Activated B cell treated with CpG ODN at 0.5 μM for 24 hours (primary cell): ENCODE results near the gene FAM3A. TPM values are rescaled to one million over a fixed set of nuclear protein-coding genes. Genes with fewer than 3 reads are reported as not detected.

Experiments
- ATAC-seq: fragments of 200-7000 bp; cut with Tn5 transposase; one replicate; pipeline ENCODE4 v1.10.0; 2021; ENCODE audit warnings: low read depth, mild to moderate bottlenecking, moderate library complexity
- CTCF ChIA-PET: fragments of 350-600 bp; sonication (Branson Sonifier 250); formaldehyde crosslinking; loops from one replicate; lab custom pipeline; 2021; ENCODE audit warnings: antibody characterized with exemption; lab: Charles Lee
- POLR2A ChIA-PET: fragments of 350-600 bp; sonication (Branson Sonifier 250); formaldehyde crosslinking; loops from one replicate; lab custom pipeline; 2021; ENCODE audit warnings: antibody characterized with exemption; lab: Charles Lee
- DNase-seq: peaks from one replicate; pipeline ENCODE4 v3.0.0; 2022
- H3K27ac Mint-ChIP-seq: one replicate; pipeline ENCODE4 v1.8.0; 2020; ENCODE audit warnings: mixed read lengths
- H3K27me3 Mint-ChIP-seq: one replicate; pipeline ENCODE4 v1.8.0; 2021; ENCODE audit warnings: mixed read lengths
- H3K36me3 Mint-ChIP-seq: one replicate; pipeline ENCODE4 v1.8.0; 2021; ENCODE audit warnings: low read depth, mixed read lengths
- H3K4me1 Mint-ChIP-seq: one replicate; pipeline ENCODE4 v1.8.0; 2021; ENCODE audit warnings: mixed read lengths
- H3K4me3 Mint-ChIP-seq: one replicate; pipeline ENCODE4 v1.8.0; 2020; ENCODE audit warnings: mild to moderate bottlenecking, mixed read lengths
- H3K9me3 Mint-ChIP-seq: one replicate; pipeline ENCODE4 v1.8.0; 2020; ENCODE audit warnings: mixed read lengths
- CTCF ChIP-seq: fragments of 200-600 bp; IDR thresholded peaks from one replicate; pipeline ENCODE4 v1.8.0; 2022; ENCODE audit warnings: antibody characterized with exemption, mild to moderate bottlenecking
- intact Hi-C: fragments of 100-400 bp; cut with micrococcal nuclease; formaldehyde crosslinking; loops from one replicate; pipeline ENCODE4 v1.15.1; 2024
- total RNA-seq: library from RNA; stranded (reverse); gene quantifications from 2 replicates; pipeline ENCODE4 v1.2.3, GENCODE V29; 2022

FAM3A gene
- total RNA-seq, 1 donor from 2014 or later, result 36.1 TPM

GRCh38 chrX:154539077-154539476 is 23.0 kb upstream of the FAM3A start:
- no peaks in the 10 kb centered on the region for H3K9me3 Mint-ChIP-seq

GRCh38 chrX:154535892-154536291 is 19.9 kb upstream of the FAM3A start:
- H3K4me1 Mint-ChIP-seq, result peaks cover 3% of the 10 kb centered on the region
- ChIA-PET POLR2A (no interaction called here), CTCF (interaction anchor here (1.5 kb wide), 1 partner anchor 163 kb away, joined by 8 read pairs; no protein-coding TSS in a partner anchor)
- no peaks in the 10 kb centered on the region for H3K9me3 Mint-ChIP-seq
- no peak overlapping the region for H3K27ac Mint-ChIP-seq
- no peaks in the 10 kb centered on the region for H3K27me3 Mint-ChIP-seq
- H3K36me3 Mint-ChIP-seq, result peaks cover 39% of the 10 kb centered on the region
- intact Hi-C loops, result loop anchor here (2.0 kb wide), 3 partner anchors 219 to 569 kb away; no protein-coding TSS in a partner anchor
- DNase-seq, result no peak
- no peak for ATAC-seq
- H3K4me3 Mint-ChIP-seq, result no peak overlapping the region
- no peak for TF ChIP-seq CTCF

More at GRCh38 chrX:154539077-154539476, 23.0 kb upstream of the FAM3A start:
- intact Hi-C loops, result no loop called here
- DNase-seq (no peak), ATAC-seq (no peak)
- H3K27me3 Mint-ChIP-seq, result no peaks in the 10 kb centered on the region
- H3K36me3 Mint-ChIP-seq, result peaks cover 21% of the 10 kb centered on the region
- H3K27ac Mint-ChIP-seq, result no peak overlapping the region
- ChIA-PET CTCF (no interaction called here), POLR2A (no interaction called here)
- TF ChIP-seq CTCF, result no peak
- no peak overlapping the region for H3K4me3 Mint-ChIP-seq
- H3K4me1 Mint-ChIP-seq, result peaks cover 22% of the 10 kb centered on the region

DNA sequence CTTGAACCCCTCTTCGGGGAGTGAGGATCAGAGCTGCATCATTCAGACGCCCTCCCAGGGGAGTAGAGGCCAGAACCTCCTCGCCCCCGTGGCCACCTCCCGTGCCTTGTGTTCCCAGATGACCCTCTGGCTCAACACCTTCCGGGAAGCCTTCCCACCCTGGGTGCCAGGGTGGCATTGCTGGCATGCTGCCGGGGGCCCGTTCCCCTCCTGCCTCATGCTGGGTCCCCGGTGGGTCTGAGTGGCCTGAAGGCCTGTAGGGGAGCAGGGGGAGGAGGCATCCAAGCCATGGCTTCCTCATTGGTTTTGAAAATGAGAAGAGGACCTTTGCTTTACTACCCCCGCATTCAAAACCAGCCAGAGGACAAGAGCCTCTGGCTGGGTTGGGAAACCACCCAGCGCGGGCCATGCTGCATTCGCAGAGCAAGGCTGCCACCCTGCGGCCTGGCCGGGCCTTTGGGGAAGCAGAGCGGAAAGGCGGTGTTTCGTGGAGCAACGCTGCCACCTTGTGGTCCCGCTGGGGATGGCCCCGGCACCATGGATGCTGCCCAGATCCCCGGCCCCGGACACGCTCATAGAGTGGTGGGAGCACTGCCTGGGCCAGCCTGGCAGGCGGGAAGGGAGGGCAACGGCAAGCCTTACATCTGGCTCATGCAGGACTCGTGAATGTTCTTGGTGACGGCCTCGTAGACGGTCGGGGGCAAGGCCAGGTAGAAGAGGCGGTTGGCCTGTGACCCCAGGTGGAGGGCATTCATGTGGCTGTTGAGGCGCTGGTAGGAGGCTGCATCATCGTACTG is 18.7 kb upstream of the FAM3A start:
- peak; percentile 30 for TF ChIP-seq CTCF
- ChIA-PET POLR2A (interaction anchor here (1.8 kb wide), 1 partner anchor 137 kb away, joined by 5 read pairs; no protein-coding TSS in a partner anchor), CTCF (interaction anchor here (0.9 kb wide), 1 partner anchor 8 kb away, joined by 4 read pairs; no protein-coding TSS in a partner anchor)
- peak; percentile 77 for DNase-seq
- Mint-ChIP-seq H3K27me3 (no peaks in the 10 kb centered on the region), H3K27ac (peak overlapping the region; percentile 50), H3K4me3 (no peak overlapping the region), H3K9me3 (no peaks in the 10 kb centered on the region), H3K4me1 (peaks cover 3% of the 10 kb centered on the region), H3K36me3 (peaks cover 40% of the 10 kb centered on the region)
- ATAC-seq, result peak; percentile 96
- intact Hi-C loops, result loop anchor here (1.0 to 5.0 kb wide), 5 partner anchors 137 to 568 kb away; partner anchors contain the start of gene RPL10

DNA sequence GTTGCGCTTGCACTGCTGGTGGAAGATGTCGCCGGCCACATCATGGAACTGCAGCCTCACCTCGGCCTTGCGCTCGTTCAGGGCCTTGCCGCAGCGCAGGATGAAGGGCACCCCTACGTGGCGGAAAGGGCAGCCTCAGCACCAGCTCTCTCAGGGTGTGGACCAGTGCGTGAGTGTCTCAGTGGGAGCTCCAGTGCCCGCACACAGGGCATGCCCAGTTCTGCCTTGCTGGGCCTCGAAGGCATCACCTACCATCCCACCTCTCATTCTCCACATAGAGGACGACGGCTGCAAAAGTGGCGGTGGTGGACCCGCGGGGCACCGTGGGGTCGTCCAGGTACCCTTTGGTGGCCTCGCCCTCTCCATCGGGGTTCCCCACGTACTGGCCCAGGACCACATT is 16.7 kb upstream of the FAM3A start:
- H3K27ac Mint-ChIP-seq, result no peak overlapping the region
- ChIA-PET CTCF (interaction anchor here (1.1 kb wide), 1 partner anchor 159 kb away, joined by 5 read pairs; no protein-coding TSS in a partner anchor), POLR2A (interaction anchor here (1.0 to 1.4 kb wide), 4 partner anchors 42 to 865 kb away, joined by 3 to 4 read pairs (median 4); partner anchors contain the start of gene SLC10A3)
- no peaks in the 10 kb centered on the region for H3K27me3 Mint-ChIP-seq
- ATAC-seq, result no peak
- peaks cover 4% of the 10 kb centered on the region for H3K4me1 Mint-ChIP-seq
- peaks cover 36% of the 10 kb centered on the region for H3K36me3 Mint-ChIP-seq
- intact Hi-C loops, result loop anchor here (5.0 kb wide), 1 partner anchor 135 kb away; the partner anchor contains the start of gene RPL10
- TF ChIP-seq CTCF, result no peak
- no peak for DNase-seq
- no peak overlapping the region for H3K4me3 Mint-ChIP-seq
- no peaks in the 10 kb centered on the region for H3K9me3 Mint-ChIP-seq

DNA sequence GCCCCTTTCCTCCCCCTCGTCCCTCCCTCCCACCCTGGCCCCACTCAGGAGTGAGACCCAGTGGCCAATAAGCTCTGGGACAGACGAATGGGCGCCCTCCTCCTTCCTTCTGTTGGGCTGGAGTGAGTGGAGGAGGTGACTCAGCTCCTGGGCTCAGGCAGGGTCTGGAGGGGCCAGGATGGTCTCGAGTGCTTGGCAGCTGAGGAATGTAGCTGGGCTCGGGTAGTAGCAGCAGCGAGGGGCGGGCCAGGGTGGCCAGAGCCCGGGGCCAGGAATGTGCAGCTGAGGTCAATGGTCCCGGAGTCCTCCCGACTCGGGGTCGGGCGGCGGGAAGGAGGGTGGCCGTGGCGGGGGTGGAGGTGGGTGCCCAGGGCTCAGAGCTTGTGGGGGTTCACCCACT is 15.6 kb upstream of the FAM3A start:
- H3K27ac Mint-ChIP-seq, result no peak overlapping the region
- peaks cover 14% of the 10 kb centered on the region for H3K4me1 Mint-ChIP-seq
- peaks cover 34% of the 10 kb centered on the region for H3K36me3 Mint-ChIP-seq
- H3K4me3 Mint-ChIP-seq, result no peak overlapping the region
- DNase-seq (no peak), ATAC-seq (no peak)
- TF ChIP-seq CTCF, result no peak
- no peaks in the 10 kb centered on the region for H3K9me3 Mint-ChIP-seq
- ChIA-PET POLR2A (interaction anchor here (0.8 to 1.3 kb wide), 3 partner anchors 41 to 162 kb away, joined by 4 to 6 read pairs (median 4); partner anchors contain the start of gene SLC10A3), CTCF (interaction anchor here (1.1 kb wide), 1 partner anchor 158 kb away, joined by 5 read pairs; no protein-coding TSS in a partner anchor)
- no peaks in the 10 kb centered on the region for H3K27me3 Mint-ChIP-seq
- intact Hi-C loops, result loop anchor here (5.0 kb wide), 1 partner anchor 134 kb away; the partner anchor contains the start of gene RPL10
